GM19099 (cell line): ENCODE results near the gene INPP5E.

Experiments used
- POLR2A ChIP-seq: IDR thresholded peaks from 3 replicates; pipeline ENCODE4 v1.6.1; 2011; ENCODE audit warnings: low read depth; ENCODE audit not compliant: insufficient read length; ENCODE audit errors: extremely low read depth

Gene INPP5E

DNA sequence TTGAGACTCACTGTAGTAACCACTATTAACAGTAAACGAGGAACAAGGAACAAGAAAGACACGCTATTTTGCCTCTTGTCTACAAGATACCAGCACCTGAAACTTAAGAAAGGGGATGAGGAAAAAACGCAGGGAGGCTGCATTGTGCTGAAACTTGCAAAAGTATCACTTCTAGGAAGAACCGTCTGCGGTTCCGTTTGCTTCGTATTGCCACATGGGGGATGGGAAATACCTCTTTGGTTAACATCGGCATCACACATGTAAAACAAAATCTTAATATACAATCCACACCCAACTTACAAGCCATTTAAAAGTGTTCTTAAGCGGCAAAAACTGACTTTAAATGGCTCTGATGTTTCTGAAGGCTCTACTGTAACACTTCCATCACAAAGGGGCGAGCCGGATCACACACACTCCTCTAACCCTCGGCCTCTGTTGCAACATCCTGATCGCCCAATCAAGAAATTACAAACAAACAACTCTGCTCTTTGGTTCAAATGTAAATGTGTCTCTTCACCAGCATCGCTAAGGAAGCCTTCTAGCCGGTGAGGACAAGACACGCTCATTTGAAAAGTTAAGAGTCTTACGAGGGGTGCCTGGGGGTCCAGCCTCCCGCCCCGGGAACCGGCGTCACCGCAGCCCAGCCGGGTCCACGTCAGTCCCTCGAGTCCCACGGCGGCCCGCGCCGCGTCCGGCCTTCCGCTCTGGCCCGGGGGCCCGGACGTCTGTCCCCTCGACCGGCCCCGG is 42.6 kb upstream of the INPP5E start:
- no peak for TF ChIP-seq POLR2A

DNA sequence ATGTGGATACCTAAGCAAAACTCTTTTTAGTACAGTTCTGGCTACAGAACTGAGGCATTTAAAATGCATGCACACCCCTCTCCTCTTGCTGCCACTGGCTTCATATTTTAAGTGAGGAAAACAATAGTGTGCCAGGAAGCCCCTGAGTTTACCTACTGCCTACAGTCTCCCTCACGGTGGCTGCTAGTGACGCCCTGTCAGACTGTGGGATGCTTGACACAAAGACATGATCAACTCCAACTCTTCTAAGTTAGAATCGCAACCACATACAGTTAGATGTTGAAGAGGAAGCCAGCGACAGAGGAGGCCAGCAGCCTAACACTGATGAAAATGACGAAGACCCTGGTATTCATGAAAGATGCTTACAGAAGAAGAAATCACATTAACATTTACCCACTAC is 41.9 kb upstream of the INPP5E start:
- no peak for TF ChIP-seq POLR2A

DNA sequence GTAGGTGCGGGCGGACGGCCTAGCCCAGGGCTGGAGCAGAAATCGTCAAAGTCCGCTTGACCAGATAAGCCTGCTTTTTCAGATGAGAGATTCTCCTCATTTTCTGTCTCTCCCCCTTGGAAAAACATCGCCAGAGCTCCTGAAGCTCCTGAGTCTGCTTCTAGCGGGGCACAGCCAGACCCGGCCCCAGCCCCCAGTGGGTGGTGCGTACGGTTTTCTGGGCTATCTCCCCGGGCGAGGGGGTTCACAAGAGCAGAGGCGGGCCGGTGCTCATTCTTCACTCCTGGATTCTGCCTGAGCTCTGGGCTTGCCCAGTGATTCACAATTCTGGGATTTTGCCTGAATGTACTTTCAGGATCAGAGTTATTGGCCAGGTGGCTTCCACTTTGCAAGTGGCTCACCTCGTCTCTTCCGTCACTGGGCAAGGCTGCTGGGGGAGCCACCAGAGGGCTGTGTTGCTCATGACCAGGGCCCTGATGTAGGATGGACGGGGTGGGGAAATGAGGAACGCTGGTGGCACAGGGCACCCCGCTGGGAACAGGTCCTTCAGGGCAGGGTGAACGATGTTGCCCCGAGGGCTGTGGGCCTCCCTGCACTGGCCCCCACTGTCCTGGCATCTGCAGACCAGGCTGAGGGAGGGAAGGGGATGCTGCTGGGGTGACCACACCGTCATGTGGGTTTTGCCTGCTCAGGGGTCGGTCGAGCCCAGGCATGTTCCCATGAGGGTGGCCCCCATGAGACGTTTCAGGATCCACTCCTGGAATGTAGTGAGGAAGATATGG is 36.9 kb upstream of the INPP5E start:
- no peak for TF ChIP-seq POLR2A

DNA sequence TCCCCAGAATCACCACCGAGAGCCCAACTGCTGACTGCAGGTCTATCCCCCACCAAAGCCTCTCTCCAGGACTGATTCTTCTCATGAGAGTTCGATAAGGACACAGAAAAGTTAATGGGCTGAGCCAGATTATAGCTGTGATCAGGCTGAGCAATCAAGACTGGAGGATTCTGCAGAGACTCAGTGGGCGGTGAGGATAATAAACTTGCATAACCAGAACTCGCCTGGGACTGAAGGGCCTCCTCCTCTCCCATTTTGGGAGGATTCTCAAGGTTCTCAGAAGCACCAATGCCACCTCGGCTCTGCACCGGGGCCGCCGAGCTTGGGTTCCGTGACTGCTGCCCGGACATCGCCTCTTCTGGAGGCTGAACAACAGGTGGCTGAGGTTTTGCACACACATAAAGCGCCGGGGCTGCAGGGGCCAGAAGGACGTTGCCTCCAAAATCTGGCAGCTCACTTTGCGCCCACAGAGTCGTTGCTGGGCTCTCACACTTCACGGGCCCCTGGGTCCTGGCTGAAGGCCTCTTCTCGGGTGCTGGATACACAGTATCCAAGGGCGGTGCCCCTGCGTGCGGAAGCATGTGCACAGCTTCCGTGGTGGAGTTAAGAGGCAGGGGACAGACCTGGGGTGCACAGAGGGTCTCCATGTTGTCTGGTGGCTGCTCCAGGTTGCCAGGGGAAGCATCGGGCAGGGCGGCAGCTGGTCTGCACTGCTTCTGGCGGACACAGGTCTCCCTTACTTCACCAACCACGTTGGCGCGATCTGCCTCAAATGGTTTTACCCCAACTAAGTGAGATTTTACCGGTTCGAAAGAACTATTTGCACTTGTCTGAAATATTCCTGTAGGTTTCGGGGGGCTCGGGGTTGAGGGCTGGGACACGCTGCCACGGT is 35.6 kb upstream of the INPP5E start:
- no peak for TF ChIP-seq POLR2A

DNA sequence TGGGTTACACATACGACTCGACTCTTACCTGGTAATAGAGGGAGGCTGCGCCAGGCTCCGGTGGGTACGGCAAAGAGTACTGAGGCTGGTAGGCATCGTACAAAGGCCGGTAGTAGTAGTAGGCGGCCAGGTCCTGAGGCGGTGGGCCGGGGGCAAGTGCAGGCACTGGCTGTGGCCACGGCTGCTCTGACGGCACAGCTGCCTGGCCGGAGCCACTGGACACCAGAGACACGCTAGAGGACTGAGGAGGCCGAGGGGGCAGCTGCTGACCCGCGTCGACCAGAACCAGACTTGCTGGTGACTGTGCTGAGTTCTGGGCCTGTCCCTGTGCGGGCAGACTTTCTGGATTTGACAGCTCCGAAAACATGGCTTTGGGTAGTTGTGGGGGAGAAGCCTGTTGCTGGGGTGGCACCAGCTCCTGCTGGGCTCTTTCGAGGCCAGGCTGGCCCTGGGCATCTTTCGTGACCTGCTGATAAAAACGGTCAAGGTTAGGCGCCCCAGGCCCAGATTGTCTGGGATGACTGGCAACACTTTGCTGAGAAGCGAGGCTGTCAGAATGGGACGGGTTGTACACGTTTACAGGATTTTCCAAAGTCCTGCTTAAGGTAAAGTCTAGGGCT is 34.5 kb upstream of the INPP5E start:
- no peak for TF ChIP-seq POLR2A

DNA sequence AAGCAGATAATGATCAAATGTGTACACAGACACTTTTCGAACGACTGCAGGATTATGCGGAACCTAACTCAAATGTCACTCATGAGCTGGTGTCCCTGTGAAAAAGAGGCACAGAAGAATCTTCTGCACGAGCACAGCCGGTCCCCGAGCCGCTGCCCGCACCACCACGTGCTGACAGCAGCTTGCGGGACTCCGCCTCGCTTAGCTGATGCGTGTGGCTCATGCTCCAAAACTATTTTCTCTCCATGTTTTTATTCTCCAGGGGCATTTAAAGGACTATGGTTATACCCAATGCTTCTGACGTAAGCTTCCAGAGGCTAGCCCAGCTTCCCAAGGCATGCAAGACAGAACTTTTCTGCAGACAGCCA is 33.7 kb upstream of the INPP5E start:
- TF ChIP-seq POLR2A, result no peak

DNA sequence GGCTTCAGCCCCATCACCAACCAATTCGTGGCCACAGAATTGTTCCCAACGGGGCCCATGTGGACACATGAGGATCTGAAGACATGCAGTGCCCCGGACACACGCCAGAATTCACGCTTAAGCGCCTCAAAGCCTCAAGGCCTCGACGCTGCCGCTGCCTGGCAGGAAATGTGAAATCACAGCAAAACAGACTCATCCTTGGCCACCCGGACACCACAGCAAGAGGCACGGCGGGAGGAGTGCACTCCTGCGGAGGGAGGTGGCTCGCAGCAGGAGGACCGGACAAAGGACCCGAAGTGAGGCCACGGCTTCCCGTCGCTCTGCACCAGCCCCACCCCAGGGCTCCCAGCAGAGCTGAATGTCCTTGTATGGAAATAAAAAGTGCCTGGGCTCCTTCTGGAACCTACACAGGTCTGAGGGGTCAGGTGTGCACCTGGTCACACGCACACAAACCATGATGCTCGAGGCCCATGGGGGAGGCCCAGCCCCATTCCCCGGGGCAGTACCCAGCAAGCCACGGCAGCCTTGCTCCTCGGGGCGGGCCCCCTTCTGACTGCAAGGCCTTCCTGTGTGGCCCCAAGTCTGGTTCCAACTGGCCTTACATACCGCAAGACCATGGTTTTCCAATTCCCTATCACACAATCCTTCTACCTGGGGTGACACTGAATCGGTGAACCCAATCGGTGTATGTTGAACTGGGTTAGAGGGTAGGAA is 33.2 kb upstream of the INPP5E start:
- no peak for TF ChIP-seq POLR2A

DNA sequence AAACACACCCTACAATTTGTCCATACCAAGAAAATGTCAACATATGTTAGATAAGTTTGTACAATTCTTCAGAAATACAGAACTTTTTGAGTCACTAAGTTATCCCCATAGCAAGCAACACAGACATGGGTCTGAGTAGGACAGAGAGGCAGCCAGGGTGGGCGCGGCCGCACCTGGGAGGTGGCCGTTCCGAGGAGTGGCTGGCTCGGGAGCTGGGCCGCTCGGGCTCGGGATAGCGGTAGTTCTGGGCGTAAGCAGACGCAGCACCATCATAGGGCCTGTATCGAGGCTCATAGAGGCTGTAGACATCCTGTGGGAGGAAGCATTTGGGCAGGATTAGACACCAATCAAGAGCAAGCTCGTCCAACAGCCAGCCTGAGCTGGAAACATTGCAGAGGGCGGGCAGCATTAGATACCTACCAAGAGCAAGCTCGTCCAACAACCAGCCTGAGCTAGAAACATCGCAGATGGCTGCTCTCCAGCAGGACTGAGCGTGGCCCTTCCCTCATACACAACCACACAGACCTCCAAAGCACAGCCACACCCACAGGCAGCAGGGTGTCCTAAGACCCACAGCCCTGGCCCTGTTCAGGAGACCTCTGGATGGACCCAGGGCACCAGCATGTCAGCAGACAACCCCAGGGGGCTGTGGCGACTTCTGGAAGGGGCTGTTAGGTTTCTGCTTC is 32.3 kb upstream of the INPP5E start:
- no peak for TF ChIP-seq POLR2A

DNA sequence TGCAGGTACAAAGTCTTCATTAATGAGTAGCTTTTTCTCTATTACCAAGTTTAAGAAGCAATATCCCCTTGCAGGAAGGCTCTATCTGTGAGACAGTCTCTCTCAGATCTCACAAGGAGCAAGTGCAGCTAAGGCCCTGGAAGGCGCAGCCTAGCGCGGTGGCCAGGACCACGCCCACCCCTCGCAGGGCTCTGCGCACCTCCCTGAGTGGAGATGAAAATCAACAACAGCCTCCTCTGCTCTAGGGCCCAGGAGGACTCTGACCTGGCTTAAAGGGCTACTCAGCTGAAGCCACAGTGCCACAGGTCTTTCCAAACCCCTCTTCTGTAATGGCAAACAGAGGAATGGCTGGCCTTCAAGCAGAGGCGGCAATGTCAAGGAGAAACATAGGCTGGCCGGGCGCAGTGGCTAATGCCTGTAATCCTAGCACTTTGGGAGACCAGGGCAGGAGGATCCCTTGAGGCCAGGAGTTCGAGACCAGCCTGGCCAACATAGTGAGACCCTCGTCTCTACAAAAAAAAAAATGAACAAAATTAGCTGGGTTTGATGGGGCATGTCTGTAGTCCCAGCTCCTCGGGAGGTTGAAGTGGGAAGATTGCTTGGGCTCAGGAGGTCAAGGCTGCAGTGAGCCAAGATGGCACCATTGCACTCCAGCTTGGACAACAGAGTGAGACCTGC is 31.3 kb upstream of the INPP5E start:
- no peak for TF ChIP-seq POLR2A

DNA sequence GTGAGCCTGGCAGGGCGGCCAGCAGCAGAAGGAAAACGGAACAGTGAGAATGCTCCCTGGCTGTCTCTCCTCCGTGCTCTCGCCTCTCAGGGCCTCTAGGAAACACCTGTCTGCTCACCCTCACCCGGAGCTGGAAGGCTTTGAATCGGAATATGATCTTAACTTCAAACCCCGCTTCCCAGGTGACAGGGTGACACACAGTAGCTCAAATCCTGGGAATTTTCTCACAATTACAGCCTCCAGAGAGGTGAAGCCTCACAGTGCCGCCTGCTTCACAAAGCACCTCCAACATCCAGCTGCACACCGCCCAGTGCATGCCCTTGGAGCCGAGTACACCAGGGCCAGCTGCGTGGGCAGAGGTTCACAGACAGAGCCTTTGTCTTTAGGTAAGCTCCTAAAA is 30.7 kb upstream of the INPP5E start:
- TF ChIP-seq POLR2A, result no peak

DNA sequence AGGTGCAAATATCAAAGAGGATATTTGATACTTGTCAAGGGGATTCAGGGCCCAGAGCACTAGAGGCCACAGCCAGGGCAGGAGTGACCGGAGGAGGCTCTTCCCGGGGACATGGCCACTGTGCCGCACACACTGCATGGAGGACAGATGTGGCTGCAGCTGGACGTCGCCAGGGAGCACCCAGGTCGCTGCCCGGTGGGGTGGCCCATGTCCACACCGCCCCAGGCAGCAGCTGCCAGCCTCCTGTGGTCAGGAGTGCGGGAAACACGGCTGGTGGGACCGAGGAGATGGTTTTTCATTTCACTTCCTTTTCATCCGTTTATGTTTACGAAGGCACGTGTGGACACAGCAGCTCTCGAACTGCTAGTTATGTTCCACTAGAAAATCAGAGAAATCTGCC is 28.1 kb upstream of the INPP5E start:
- TF ChIP-seq POLR2A, result no peak

DNA sequence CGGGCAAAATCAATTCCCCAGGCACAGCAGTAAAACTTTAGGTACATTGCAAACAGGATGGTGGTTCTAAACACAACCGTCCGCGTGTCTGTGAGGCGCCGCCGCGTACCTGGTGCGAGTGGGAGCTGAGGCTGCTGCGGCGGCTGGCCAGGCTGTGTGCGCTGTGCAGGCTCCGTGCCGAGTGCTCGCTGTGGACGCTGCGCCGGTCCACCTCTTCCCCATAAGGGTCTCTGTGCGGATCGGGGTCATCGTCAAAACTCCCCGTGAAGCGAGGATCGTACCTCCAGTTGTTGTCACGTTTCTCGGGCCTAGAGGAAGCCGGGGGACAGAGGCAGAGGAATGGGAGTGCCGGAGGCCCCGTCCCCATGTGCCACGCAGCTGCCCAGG is 26.5 kb upstream of the INPP5E start:
- TF ChIP-seq POLR2A, result no peak

DNA sequence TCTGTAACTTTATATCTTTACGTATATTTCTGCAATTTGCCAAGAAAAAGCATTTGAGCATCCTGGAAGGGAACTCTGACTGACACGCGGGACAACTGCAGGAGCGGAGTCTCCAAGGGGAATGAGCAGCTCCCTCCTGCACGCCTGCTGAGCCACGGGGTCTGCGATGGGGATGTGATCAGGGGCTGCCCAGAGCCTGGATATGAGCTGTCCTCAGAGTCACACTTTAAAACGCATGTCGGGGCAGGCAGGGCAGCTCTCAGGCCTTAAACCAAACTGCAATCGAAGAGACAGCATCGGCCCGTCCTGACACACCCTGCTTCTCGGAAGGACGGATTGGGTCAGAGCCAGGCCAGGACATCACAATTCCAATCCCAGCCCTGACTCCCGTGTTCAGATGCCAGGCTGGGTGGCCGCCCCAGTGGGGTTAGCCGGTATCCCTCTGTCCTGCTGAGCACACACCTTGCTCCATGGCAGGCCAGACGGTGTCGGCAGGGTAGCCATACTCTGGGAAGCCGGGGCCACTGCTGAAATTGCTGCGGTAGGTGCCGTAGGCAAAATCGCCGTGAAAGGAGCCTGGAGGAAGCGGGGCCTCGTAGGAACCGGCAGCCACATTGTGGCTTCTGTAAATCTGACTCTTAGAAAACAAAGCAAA is 26.0 kb upstream of the INPP5E start:
- no peak for TF ChIP-seq POLR2A

DNA sequence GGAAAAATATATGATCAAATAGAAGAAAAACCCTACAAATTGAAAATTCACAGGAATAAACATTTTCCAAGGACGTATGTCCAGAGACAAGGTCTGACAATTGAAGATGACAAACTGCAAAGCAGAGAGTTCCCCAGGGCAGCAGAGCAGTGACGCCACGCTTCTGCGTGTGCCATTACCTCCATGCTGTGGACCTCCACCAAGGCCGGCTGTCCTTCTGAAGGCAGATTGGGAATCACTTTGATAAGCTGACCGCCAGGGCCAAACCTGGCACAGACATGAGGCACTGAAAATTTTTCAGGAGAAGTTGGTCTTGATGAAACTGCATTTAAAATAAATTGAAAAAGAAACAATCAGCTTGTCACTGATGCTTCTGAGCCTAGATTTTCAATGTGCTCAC is 24.6 kb upstream of the INPP5E start:
- no peak for TF ChIP-seq POLR2A

DNA sequence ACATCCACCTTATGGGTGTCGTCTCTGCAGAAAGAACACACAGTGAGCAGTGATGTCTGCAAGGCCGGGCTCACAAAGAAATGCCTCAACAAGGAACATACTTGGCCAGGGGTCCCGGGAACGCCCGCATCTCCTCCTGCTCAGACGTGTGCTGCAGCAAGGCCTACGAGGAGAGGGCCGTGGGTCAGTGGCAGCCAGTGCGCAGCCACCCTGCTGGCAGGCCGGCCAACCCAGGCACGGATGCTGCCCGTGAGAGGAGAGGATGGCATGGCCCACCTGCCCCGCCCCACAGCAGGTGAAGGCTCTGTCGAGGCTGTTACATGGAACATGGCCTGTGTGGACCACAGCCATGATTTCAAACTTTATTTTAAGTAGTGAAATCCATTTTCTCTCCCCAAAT is 23.9 kb upstream of the INPP5E start:
- TF ChIP-seq POLR2A, result no peak
